H1 (cell line): ENCODE measurements around the gene ANKRD6. TPM values are rescaled to one million over a fixed set of nuclear protein-coding genes. Genes with fewer than 3 reads are reported as not detected.

ENCODE experiments used
- CTCF ChIA-PET: fragments of 300-600 bp; sonication (Branson Sonifier 250); formaldehyde crosslinking; loops from one replicate; lab custom pipeline; 2021; ENCODE audit not compliant: partially characterized antibody; lab: Charles Lee
- POLR2A ChIA-PET: fragments of 300-600 bp; sonication (Branson Sonifier 250); formaldehyde crosslinking; loops from one replicate; lab custom pipeline; 2021; ENCODE audit warnings: inconsistent platforms; ENCODE audit not compliant: partially characterized antibody; lab: Charles Lee
- DNase-seq, 2 experiments: peaks; one replicate each; pipeline versions ENCODE4 v3.0.0 to v3.0.0-alpha.2; 2010 to 2022; ENCODE audit warnings: low spot score in 2 of 2, low read depth in 1 of 2, mixed read lengths in 1 of 2
- FAIRE-seq: peaks from 2 replicates; lab custom pipeline; 2011; peaks lifted over from hg19 to GRCh38; lab: Jason Lieb, UNC
- H2AFZ ChIP-seq: 2 replicates; pipeline ENCODE4 v1.8.1; 2012; ENCODE audit warnings: low read length, inconsistent platforms
- H2AK5ac ChIP-seq: 2 replicates; pipeline ENCODE4 v1.6.1; 2013; ENCODE audit warnings: low read depth, low read length
- H2BK120ac ChIP-seq: replicated peaks from 2 replicates; pipeline ENCODE3; 2013; ENCODE audit warnings: low read depth, low read length, inconsistent platforms
- H2BK12ac ChIP-seq: 2 replicates; pipeline ENCODE4 v1.6.1; 2013; ENCODE audit warnings: low read depth, low read length
- H2BK15ac ChIP-seq: 2 replicates; pipeline ENCODE4 v1.6.1; 2013; ENCODE audit warnings: low read length
- H2BK20ac ChIP-seq: 2 replicates; pipeline ENCODE4 v1.6.1; 2013; ENCODE audit warnings: low read length
- H2BK5ac ChIP-seq: 2 replicates; pipeline ENCODE4 v1.6.1; 2013; ENCODE audit warnings: low read depth, low read length
- H3K14ac ChIP-seq: 2 replicates; pipeline ENCODE4 v1.6.1; 2013; ENCODE audit warnings: inconsistent platforms; ENCODE audit not compliant: insufficient read length
- H3K18ac ChIP-seq: 2 replicates; pipeline ENCODE4 v1.6.1; 2013; ENCODE audit warnings: low read length; ENCODE audit errors: extremely low read depth
- H3K23ac ChIP-seq: 2 replicates; pipeline ENCODE4 v1.6.1; 2013; ENCODE audit warnings: inconsistent platforms; ENCODE audit not compliant: insufficient read length
- H3K23me2 ChIP-seq: 2 replicates; pipeline ENCODE4 v1.6.1; 2013; ENCODE audit warnings: low read depth, low read length
- H3K27ac ChIP-seq: 2 replicates; pipeline ENCODE4 v1.6.1; 2011; ENCODE audit warnings: low read depth, low read length, inconsistent platforms
- H3K27me3 ChIP-seq, 4 experiments: replicated peaks in 1 of 4; 1 replicate in 1 of 4; 2 replicates in 3 of 4; pipeline versions ENCODE4 v1.6.1 to v1.8.1; 2011 to 2013; ENCODE audit warnings: low read length in 3 of 4, mild to moderate bottlenecking in 3 of 4, inconsistent platforms in 2 of 4, mixed read lengths in 2 of 4, moderate library complexity in 1 of 4; ENCODE audit not compliant: control insufficient read depth in 3 of 4, insufficient read depth in 3 of 4; ENCODE audit errors: extremely low read depth in 1 of 4
- H3K36me3 ChIP-seq, 4 experiments: 2 replicates each; pipeline versions ENCODE4 v1.6.1 to v1.8.1; 2011 to 2013; ENCODE audit warnings: mild to moderate bottlenecking in 4 of 4, low read length in 3 of 4, moderate library complexity in 2 of 4, control low read depth in 1 of 4, inconsistent platforms in 1 of 4; ENCODE audit not compliant: insufficient read depth in 4 of 4, control insufficient read depth in 2 of 4
- H3K4ac ChIP-seq: replicated peaks from 2 replicates; pipeline ENCODE3; 2013; ENCODE audit warnings: low read length, low read depth, mixed read lengths, inconsistent platforms; ENCODE audit not compliant: insufficient read length
- H3K4me1 ChIP-seq, 4 experiments: replicated peaks in 1 of 4; 1 replicate in 1 of 4; 2 replicates in 3 of 4; pipeline versions ENCODE4 v1.6.1 to v1.8.1; 2011 to 2013; ENCODE audit warnings: low read length in 3 of 4, inconsistent platforms in 2 of 4, mixed read lengths in 1 of 4; ENCODE audit not compliant: insufficient read depth in 4 of 4, control insufficient read depth in 3 of 4
- H3K4me2 ChIP-seq, 2 experiments: 2 replicates each; pipeline versions ENCODE4 v1.6.1 to v1.8.1; 2011 to 2013; ENCODE audit warnings: low read depth in 2 of 2, low read length in 2 of 2, control low read depth in 1 of 2, inconsistent platforms in 1 of 2, mild to moderate bottlenecking in 1 of 2; ENCODE audit not compliant: insufficient read depth in 1 of 2
- H3K4me3 ChIP-seq, 4 experiments: fragments of 200-600, 300-600 bp in 1 of 4; sonication (generic), shearing (Covaris generic), sonication (Bioruptor Twin) in 1 of 4; 2 replicates each; pipeline versions ENCODE4 v1.5.1 to v1.8.1; 2011 to 2016; ENCODE audit warnings: low read length in 4 of 4, low read depth in 3 of 4, control low read depth in 2 of 4, inconsistent platforms in 2 of 4, mild to moderate bottlenecking in 2 of 4, mixed read lengths in 1 of 4, moderate library complexity in 1 of 4; ENCODE audit not compliant: insufficient read depth in 2 of 4; ENCODE audit errors: extremely low read depth in 1 of 4
- H3K56ac ChIP-seq: replicated peaks from 2 replicates; pipeline ENCODE3; 2013; ENCODE audit warnings: low read depth, mild to moderate bottlenecking, mixed read lengths, low read length, inconsistent platforms; ENCODE audit not compliant: insufficient read length
- H3K79me1 ChIP-seq: 2 replicates; pipeline ENCODE4 v1.6.1; 2013; ENCODE audit warnings: low read depth, low read length, control low read depth
- H3K79me2 ChIP-seq, 2 experiments: 2 replicates each; pipeline versions ENCODE4 v1.6.1 to v1.8.1; 2012 to 2013; ENCODE audit warnings: low read length in 2 of 2, mild to moderate bottlenecking in 2 of 2, inconsistent platforms in 1 of 2; ENCODE audit not compliant: insufficient read depth in 2 of 2, control insufficient read depth in 1 of 2
- H3K9ac ChIP-seq, 4 experiments: replicated peaks in 1 of 4; 1 replicate in 1 of 4; 2 replicates in 3 of 4; pipeline versions ENCODE4 v1.6.1 to v1.8.1; 2011 to 2013; ENCODE audit warnings: low read depth in 3 of 4, low read length in 3 of 4, control low read depth in 2 of 4, mild to moderate bottlenecking in 2 of 4, moderate library complexity in 2 of 4, inconsistent platforms in 1 of 4; ENCODE audit errors: extremely low read depth in 1 of 4
- H3K9me3 ChIP-seq, 2 experiments: 2 replicates each; pipeline versions ENCODE4 v1.6.1 to v1.8.1; 2012 to 2013; ENCODE audit warnings: mild to moderate bottlenecking in 2 of 2, moderate library complexity in 2 of 2, control low read depth in 1 of 2, inconsistent platforms in 1 of 2, low read depth in 1 of 2, low read length in 1 of 2, mixed read lengths in 1 of 2; ENCODE audit not compliant: insufficient read depth in 2 of 2
- H4K20me1 ChIP-seq, 2 experiments: replicated peaks in 1 of 2; 2 replicates each; pipeline versions ENCODE3 to v1.8.1; 2011 to 2013; ENCODE audit warnings: inconsistent platforms in 2 of 2, low read length in 2 of 2, mild to moderate bottlenecking in 1 of 2; ENCODE audit not compliant: insufficient read depth in 2 of 2, control insufficient read depth in 1 of 2
- H4K5ac ChIP-seq: 2 replicates; pipeline ENCODE4 v1.6.1; 2013; ENCODE audit warnings: low read length, low read depth, mixed read lengths, inconsistent platforms; ENCODE audit not compliant: insufficient read length
- H4K8ac ChIP-seq: 2 replicates; pipeline ENCODE4 v1.8.0; 2013; ENCODE audit warnings: mild to moderate bottlenecking, moderate library complexity, low read length, inconsistent platforms; ENCODE audit not compliant: insufficient read depth; ENCODE audit errors: extremely low read depth
- H4K91ac ChIP-seq: replicated peaks from 2 replicates; pipeline ENCODE3; 2013; ENCODE audit warnings: low read length, mixed read lengths, inconsistent platforms; ENCODE audit not compliant: insufficient read length
- RAD21 ChIP-seq, 2 experiments: IDR thresholded peaks in 1 of 2; conservative IDR thresholded peaks in 1 of 2; 2 replicates each; pipeline ENCODE4 v1.6.1; 2011; ENCODE audit warnings: low read depth in 2 of 2, low read length in 2 of 2, improper control_type of control experiment in 1 of 2, inconsistent platforms in 1 of 2, mild to moderate bottlenecking in 1 of 2, moderate library complexity in 1 of 2
- TAF1 ChIP-seq: IDR thresholded peaks from 2 replicates; pipeline ENCODE4 v1.6.1; 2011; ENCODE audit warnings: mild to moderate bottlenecking, low read depth, low read length
- WGBS, 2 experiments: shearing (Covaris generic) in 1 of 2; methylation state at CpG; one replicate each; pipeline versions ENCODE4 v1.1.6 to v1.1.7; 2013 to 2015; ENCODE audit warnings: low lambda C conversion rate in 2 of 2, mixed read lengths in 2 of 2, inconsistent platforms in 1 of 2, low coverage in 1 of 2, missing lambda C conversion rate in 1 of 2; ENCODE audit not compliant: insufficient replicate concordance in 2 of 2, insufficient coverage in 1 of 2, insufficient read length in 1 of 2; ENCODE audit errors: extremely low coverage in 1 of 2, missing lambda C conversion rate in 1 of 2; 5-methylcytosine and 5-hydroxymethylcytosine counted together
- polyA plus RNA-seq, 7 experiments: library from polyadenylated mRNA; depleted of rRNA in 3 of 7; stranded (reverse) in 5 of 7; unstranded in 2 of 7; fragments of >200 nt in 5 of 7; fragments of 200-250 nt in 2 of 7; gene quantifications; 1 replicate in 5 of 7; 2 replicates in 1 of 7; 4 replicates in 1 of 7; pipeline versions ENCODE4 v1.2.1 to v1.2.3, GENCODE V29; 2011 to 2013; ENCODE audit warnings: missing spikeins in 2 of 7, mixed read lengths in 2 of 7
- total RNA-seq: library from RNA; stranded (reverse); fragmentation: NEBNext Ultra II Directional; extraction: Animal tissue kit (Norgen Biotek cat#: 25700); gene quantifications from 2 replicates; pipeline ENCODE4 v1.2.1, GENCODE V29; 2021
- TF ChIP-seq, protein P1 (sequence below): IDR thresholded peaks from 2 replicates; pipeline ENCODE4 v1.6.1; 2012; ENCODE audit warnings: inconsistent platforms
- TF ChIP-seq, protein P2 (sequence below), 3 experiments: IDR thresholded peaks; 1 replicate in 2 of 3; 2 replicates in 1 of 3; pipeline versions ENCODE4 v1.5.1 to v1.6.1; 2011; ENCODE audit warnings: low read length in 3 of 3, mild to moderate bottlenecking in 3 of 3, inconsistent platforms in 2 of 3, low read depth in 1 of 3, moderate library complexity in 1 of 3; ENCODE audit not compliant: insufficient read depth in 1 of 3; ENCODE audit errors: control extremely low read depth in 1 of 3

The ANKRD6 gene
- total and polyA plus RNA-seq, 2 of the 8 experiments (the other 6 are each of a cell fraction or from before 2014, with no cell fraction given), result 5.9 to 12.8 TPM

DNA sequence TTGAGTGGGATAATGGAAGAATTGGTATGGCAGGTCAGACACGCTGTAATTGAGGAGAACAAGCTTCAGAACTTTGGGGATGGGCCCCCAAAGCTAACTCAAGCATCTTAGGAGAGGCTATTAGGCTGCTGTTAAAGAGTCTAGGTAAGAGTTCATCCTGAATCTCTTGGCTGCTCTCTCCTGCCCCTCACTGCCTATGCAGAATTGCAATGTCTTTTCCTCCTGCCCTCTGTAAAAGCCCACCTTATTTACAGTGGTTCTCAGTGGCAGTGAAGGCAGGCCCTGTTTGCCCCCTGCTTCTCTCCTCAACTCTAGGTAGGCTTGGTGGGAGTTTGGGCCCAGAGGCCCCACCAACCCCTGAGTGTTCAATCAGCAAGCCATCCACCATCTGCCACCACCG is 150.6 kb downstream of the ANKRD6 start:
- no peak overlapping the region for H2BK5ac ChIP-seq
- no peak overlapping the region for H3K56ac ChIP-seq
- H3K18ac ChIP-seq, result no peak overlapping the region; the same call in 1 of the 2 replicates
- H3K79me2 ChIP-seq, result no peaks in the 10 kb centered on the region
- ChIA-PET CTCF (interaction anchor here (0.7 to 2.0 kb wide), 10 partner anchors 26 to 151 kb away, joined by 3 to 6 read pairs (median 3); partner anchors contain the start of gene ANKRD6), POLR2A (no interaction called here)
- no peaks in the 10 kb centered on the region for H3K36me3 ChIP-seq
- no peaks in the 10 kb centered on the region for H3K9me3 ChIP-seq
- H3K79me1 ChIP-seq, result no peaks in the 10 kb centered on the region
- H3K9ac ChIP-seq, result no peak overlapping the region
- H3K23me2 ChIP-seq, result no peaks in the 10 kb centered on the region
- H2BK12ac ChIP-seq, result no peak overlapping the region
- no peak overlapping the region for H3K27ac ChIP-seq
- TF ChIP-seq, protein P1, sequence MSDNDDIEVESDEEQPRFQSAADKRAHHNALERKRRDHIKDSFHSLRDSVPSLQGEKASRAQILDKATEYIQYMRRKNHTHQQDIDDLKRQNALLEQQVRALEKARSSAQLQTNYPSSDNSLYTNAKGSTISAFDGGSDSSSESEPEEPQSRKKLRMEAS, result no peak
- TF ChIP-seq RAD21 (IDR thresholded peaks at IDR 0.05 in 1 of 2, conservative IDR thresholded peaks at IDR 0.05 in 1 of 2; ENCODE audit: low read depth in 2 of 2, low read length in 2 of 2), result peak; percentile 27 to 43; a peak in 3 of 4 replicates
- TF ChIP-seq TAF1, result no peak
- TF ChIP-seq, protein P2, sequence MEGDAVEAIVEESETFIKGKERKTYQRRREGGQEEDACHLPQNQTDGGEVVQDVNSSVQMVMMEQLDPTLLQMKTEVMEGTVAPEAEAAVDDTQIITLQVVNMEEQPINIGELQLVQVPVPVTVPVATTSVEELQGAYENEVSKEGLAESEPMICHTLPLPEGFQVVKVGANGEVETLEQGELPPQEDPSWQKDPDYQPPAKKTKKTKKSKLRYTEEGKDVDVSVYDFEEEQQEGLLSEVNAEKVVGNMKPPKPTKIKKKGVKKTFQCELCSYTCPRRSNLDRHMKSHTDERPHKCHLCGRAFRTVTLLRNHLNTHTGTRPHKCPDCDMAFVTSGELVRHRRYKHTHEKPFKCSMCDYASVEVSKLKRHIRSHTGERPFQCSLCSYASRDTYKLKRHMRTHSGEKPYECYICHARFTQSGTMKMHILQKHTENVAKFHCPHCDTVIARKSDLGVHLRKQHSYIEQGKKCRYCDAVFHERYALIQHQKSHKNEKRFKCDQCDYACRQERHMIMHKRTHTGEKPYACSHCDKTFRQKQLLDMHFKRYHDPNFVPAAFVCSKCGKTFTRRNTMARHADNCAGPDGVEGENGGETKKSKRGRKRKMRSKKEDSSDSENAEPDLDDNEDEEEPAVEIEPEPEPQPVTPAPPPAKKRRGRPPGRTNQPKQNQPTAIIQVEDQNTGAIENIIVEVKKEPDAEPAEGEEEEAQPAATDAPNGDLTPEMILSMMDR (IDR thresholded peaks at IDR 0.05; ENCODE audit: control extremely low read depth in 1 of 3, insufficient read depth in 1 of 3, low read depth in 1 of 3, low read length in 3 of 3), result peak in 1 of 3 experiments; percentile 45; a peak in 2 of 4 replicates
- TF ChIP-seq, all 59 proteins: peak for 2
- DNase-seq, result no peak
- Histone ChIP-seq H3K4ac (no peak overlapping the region), H2BK20ac (no peak overlapping the region), H4K20me1 (no peaks in the 10 kb centered on the region), H2AK5ac (no peak overlapping the region), H2BK15ac (no peak overlapping the region), H4K5ac (no peak overlapping the region), H3K4me2 (no peak overlapping the region), H3K4me3 (no peak overlapping the region), H3K27me3 (no peaks in the 10 kb centered on the region), H3K4me1 (peaks cover 0 to 3% (median 1%) of the 10 kb centered on the region in 4 experiments; a peak in 1 of 7 replicates), H3K23ac (no peak overlapping the region), H4K8ac (no peak overlapping the region), H4K91ac (no peak overlapping the region), H2BK120ac (no peak overlapping the region), H3K14ac (no peak overlapping the region), H2AFZ (no peak overlapping the region)
- 89% methylated on average over 2 of the region's 2 CpGs; no CpG with 5 or more reads in 1 of the 2 experiments for WGBS, 2 experiments
- no peak for FAIRE-seq
